Right atrium auricular region (tissue), 2 donors: ENCODE data around the gene FERMT1. TPM values are rescaled to one million over a fixed set of nuclear protein-coding genes. Genes with fewer than 3 reads are reported as not detected.
A peak's percentile ranks its signal among the peaks of the same experiment; 100 is the strongest.

ENCODE experiments used
- DNase-seq: peaks from one replicate; pipeline ENCODE4 v3.0.0-alpha.2; 2019; ENCODE audit warnings: low spot score
- H3K27ac ChIP-seq, 2 donors: fragments of 200-600 bp; sonication (generic); 1 replicate in 1 of 2; 2 replicates in 1 of 2; pipeline ENCODE4 v1.5.1; 2016 to 2019
- H3K27me3 ChIP-seq, 2 donors: fragments of 200-600 bp; sonication (generic); one replicate each; pipeline versions ENCODE4 v1.5.1 to v1.6.0; 2017 to 2019
- H3K36me3 ChIP-seq: fragments of 200-600 bp; sonication (generic); one replicate; pipeline ENCODE4 v1.5.1; 2016
- H3K4me1 ChIP-seq, 2 donors: fragments of 200-600 bp; sonication (generic); one replicate each; pipeline versions ENCODE4 v1.5.1 to v1.6.0; 2017 to 2019
- H3K4me3 ChIP-seq, 2 donors: fragments of 200-600 bp; sonication (generic); 1 replicate in 1 of 2; 2 replicates in 1 of 2; pipeline ENCODE4 v1.5.1; 2017 to 2019; ENCODE audit warnings: mild to moderate bottlenecking in 1 of 2, moderate library complexity in 1 of 2
- H3K9me3 ChIP-seq, 2 donors: fragments of 200-600 bp; sonication (generic); one replicate each; pipeline ENCODE4 v1.5.1; 2019
- total RNA-seq, 2 donors: library from RNA; depleted of rRNA; stranded (reverse); fragments of >200 nt; gene quantifications; one replicate each; pipeline ENCODE4 v1.1.0, GENCODE V29; 2016
- TF ChIP-seq, protein P1 (sequence below), 2 donors: fragments of 200-600 bp; sonication (generic); IDR thresholded peaks; one replicate each; pipeline ENCODE4 v1.5.1; 2019; ENCODE audit warnings: antibody characterized with exemption in 2 of 2

The FERMT1 gene
- total RNA-seq, 2 donors from 2014 or later, result 0.67 to 1.5 TPM

- H3K27ac ChIP-seq, result no peak overlapping the region
- TF ChIP-seq, protein P1, sequence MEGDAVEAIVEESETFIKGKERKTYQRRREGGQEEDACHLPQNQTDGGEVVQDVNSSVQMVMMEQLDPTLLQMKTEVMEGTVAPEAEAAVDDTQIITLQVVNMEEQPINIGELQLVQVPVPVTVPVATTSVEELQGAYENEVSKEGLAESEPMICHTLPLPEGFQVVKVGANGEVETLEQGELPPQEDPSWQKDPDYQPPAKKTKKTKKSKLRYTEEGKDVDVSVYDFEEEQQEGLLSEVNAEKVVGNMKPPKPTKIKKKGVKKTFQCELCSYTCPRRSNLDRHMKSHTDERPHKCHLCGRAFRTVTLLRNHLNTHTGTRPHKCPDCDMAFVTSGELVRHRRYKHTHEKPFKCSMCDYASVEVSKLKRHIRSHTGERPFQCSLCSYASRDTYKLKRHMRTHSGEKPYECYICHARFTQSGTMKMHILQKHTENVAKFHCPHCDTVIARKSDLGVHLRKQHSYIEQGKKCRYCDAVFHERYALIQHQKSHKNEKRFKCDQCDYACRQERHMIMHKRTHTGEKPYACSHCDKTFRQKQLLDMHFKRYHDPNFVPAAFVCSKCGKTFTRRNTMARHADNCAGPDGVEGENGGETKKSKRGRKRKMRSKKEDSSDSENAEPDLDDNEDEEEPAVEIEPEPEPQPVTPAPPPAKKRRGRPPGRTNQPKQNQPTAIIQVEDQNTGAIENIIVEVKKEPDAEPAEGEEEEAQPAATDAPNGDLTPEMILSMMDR (IDR thresholded peaks at IDR 0.05), result no peak
- peak overlapping the region in 1 of 2 donors; percentile 40 for H3K4me3 ChIP-seq
- H3K27me3 ChIP-seq, result no peaks in the 10 kb centered on the region
- DNase-seq, result no peak
- peaks cover 0 to 13% of the 10 kb centered on the region in 2 donors for H3K4me1 ChIP-seq
- H3K9me3 ChIP-seq, result no peaks in the 10 kb centered on the region
- no peaks in the 10 kb centered on the region for H3K36me3 ChIP-seq
These were observed 69.6 kb downstream of the FERMT1 start for GRCh38 chr20:6053064-6053775.

- TF ChIP-seq, protein P1 (IDR thresholded peaks at IDR 0.05), result no peak
- Histone ChIP-seq H3K4me1 (peaks cover 0 to 13% of the 10 kb centered on the region in 2 donors), H3K27me3 (no peaks in the 10 kb centered on the region), H3K4me3 (peak overlapping the region in 1 of 2 donors; percentile 40), H3K36me3 (no peaks in the 10 kb centered on the region), H3K27ac (no peak overlapping the region), H3K9me3 (no peaks in the 10 kb centered on the region)
- no peak for DNase-seq
These were observed 71.3 kb downstream of the FERMT1 start for GRCh38 chr20:6051505-6051904.

- no peak for DNase-seq
- no peaks in the 10 kb centered on the region for H3K9me3 ChIP-seq
- H3K27ac ChIP-seq, result no peak overlapping the region
- H3K36me3 ChIP-seq, result peaks cover 5% of the 10 kb centered on the region
- peaks cover 0 to 13% of the 10 kb centered on the region in 2 donors for H3K4me1 ChIP-seq
- no peak overlapping the region for H3K4me3 ChIP-seq
- H3K27me3 ChIP-seq, result no peaks in the 10 kb centered on the region
- TF ChIP-seq, protein P1 (IDR thresholded peaks at IDR 0.05), result no peak
These were observed 74.4 kb downstream of the FERMT1 start for GRCh38 chr20:6048391-6048790.

DNA sequence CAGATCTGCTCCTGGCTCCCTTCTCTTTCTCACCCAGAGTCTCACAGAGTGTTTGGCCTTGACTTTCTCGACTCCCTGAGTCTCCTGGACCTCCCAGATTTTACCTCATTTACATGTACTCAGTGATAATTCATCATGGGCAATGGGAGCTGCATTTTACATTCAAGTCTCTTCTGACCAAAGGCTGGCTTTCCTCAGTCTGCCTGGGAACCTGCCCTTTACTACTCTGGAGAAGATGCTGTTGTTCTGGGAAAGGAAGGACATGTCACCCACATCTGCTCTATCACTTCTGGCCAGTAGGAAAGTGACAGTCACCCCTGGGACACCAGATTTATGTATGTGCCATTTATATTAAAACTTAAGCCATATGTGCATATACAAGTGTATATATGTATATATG is 76.4 kb downstream of the FERMT1 start:
- Histone ChIP-seq H3K4me3 (no peak overlapping the region), H3K9me3 (no peaks in the 10 kb centered on the region), H3K36me3 (peaks cover 18% of the 10 kb centered on the region), H3K4me1 (no peaks in the 10 kb centered on the region), H3K27me3 (no peaks in the 10 kb centered on the region), H3K27ac (no peak overlapping the region)
- no peak for DNase-seq
- TF ChIP-seq, protein P1 (IDR thresholded peaks at IDR 0.05), result no peak

- no peaks in the 10 kb centered on the region for H3K27me3 ChIP-seq
- no peaks in the 10 kb centered on the region for H3K4me1 ChIP-seq
- TF ChIP-seq, protein P1 (IDR thresholded peaks at IDR 0.05), result no peak
These were observed 77.3 kb downstream of the FERMT1 start for GRCh38 chr20:6045566-6045965.

DNA sequence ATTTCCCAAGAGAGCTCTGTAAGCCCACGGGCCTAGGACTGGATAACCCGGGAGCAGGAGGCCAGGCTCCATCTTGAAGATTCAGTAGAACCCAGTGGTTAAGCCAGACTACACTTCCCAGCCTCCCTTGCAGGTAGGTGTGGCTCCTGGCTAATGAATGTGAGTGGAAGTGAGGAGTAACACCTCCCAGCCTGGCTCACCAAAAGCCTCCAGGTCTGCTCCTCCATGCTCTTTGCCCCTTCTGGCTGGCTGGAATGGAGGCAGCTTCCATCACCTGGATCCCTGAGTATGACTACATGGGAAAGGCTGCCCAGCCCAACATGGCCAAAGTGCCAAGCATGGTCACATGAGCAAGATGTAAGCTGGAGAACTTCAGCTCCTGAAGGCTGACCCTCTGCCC is 78.7 kb downstream of the FERMT1 start:
- H3K4me1 ChIP-seq, result no peaks in the 10 kb centered on the region
- H3K4me3 ChIP-seq, result no peak overlapping the region
- H3K36me3 ChIP-seq, result peaks cover 39% of the 10 kb centered on the region
- no peak for DNase-seq
- H3K9me3 ChIP-seq, result no peaks in the 10 kb centered on the region
- no peak overlapping the region for H3K27ac ChIP-seq
- H3K27me3 ChIP-seq, result no peaks in the 10 kb centered on the region
- TF ChIP-seq, protein P1 (IDR thresholded peaks at IDR 0.05), result no peak

More at GRCh38 chr20:6045566-6045965, 77.3 kb downstream of the FERMT1 start:
- no peaks in the 10 kb centered on the region for H3K9me3 ChIP-seq
- no peak overlapping the region for H3K4me3 ChIP-seq
- peaks cover 26% of the 10 kb centered on the region for H3K36me3 ChIP-seq
- no peak for DNase-seq
- no peak overlapping the region for H3K27ac ChIP-seq
